ENCODE data around the gene OR51T1. TPM values are rescaled to one million over a fixed set of nuclear protein-coding genes. Genes with fewer than 3 reads are reported as not detected.

OR51T1 gene
- total and polyA plus RNA-seq, 2 donors (not counting 3 experiments of a cell fraction or from before 2014, with no cell fraction given), result not detected

- ChIA-PET CTCF (no interaction called here), POLR2A (no interaction called here)
- H3K4me2 ChIP-seq (ENCODE audit: insufficient read depth, low read length), result no peak overlapping the region
- no peaks in the 10 kb centered on the region for H3K79me2 ChIP-seq (ENCODE audit: control insufficient read depth, insufficient read depth, low read length)
- H3K27me3 ChIP-seq (ENCODE audit: control insufficient read depth in 2 of 2, insufficient read depth in 2 of 2, low read length in 2 of 2), result no peaks in the 10 kb centered on the region
- no peaks in the 10 kb centered on the region for H3K4me1 ChIP-seq (ENCODE audit: control insufficient read depth, extremely low read depth, insufficient read depth, low read length)
- TF ChIP-seq POLR2A (IDR thresholded peaks at IDR 0.05; ENCODE audit: low read depth, low read length) (no peak), GATA2 (IDR thresholded peaks at IDR 0.05; ENCODE audit: insufficient read depth, insufficient read length, low read depth, low read length) (no peak), EZH2 (IDR thresholded peaks at IDR 0.05; ENCODE audit: borderline replicate concordance, low read depth, low read length, severe bottlenecking) (no peak), JUN (IDR thresholded peaks at IDR 0.05; ENCODE audit: borderline replicate concordance, insufficient read depth, insufficient read length, low read depth) (no peak), CTCF (IDR thresholded peaks at IDR 0.05; ENCODE audit: extremely low read depth in 1 of 2, insufficient read depth in 1 of 2, low read depth in 1 of 2, low read length in 2 of 2) (no peak), POLR2AphosphoS5 (IDR thresholded peaks at IDR 0.05; ENCODE audit: insufficient read depth, low read depth, low read length) (no peak), MYC (IDR thresholded peaks at IDR 0.05; ENCODE audit: low read depth, low read length) (no peak)
- TF ChIP-seq, protein P1, sequence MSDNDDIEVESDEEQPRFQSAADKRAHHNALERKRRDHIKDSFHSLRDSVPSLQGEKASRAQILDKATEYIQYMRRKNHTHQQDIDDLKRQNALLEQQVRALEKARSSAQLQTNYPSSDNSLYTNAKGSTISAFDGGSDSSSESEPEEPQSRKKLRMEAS (IDR thresholded peaks at IDR 0.05; ENCODE audit: insufficient read depth, insufficient read length), result no peak
- DNase-seq (ENCODE audit: low read depth, low spot score) (no peak), FAIRE-seq (no peak)
- no peaks in the 10 kb centered on the region for H4K20me1 ChIP-seq (replicated peaks; ENCODE audit: control insufficient read depth, extremely low read depth, insufficient read depth, low read length)
- H3K9me3 ChIP-seq (replicated peaks; ENCODE audit: control insufficient read depth, insufficient read depth, low read length), result no peaks in the 10 kb centered on the region
- H3K4me3 ChIP-seq (replicated peaks in 1 of 3; ENCODE audit: insufficient read depth in 1 of 3, low read depth in 1 of 3, low read length in 3 of 3), result no peak overlapping the region
- H2AFZ ChIP-seq (ENCODE audit: low read depth, low read length), result no peak overlapping the region
- no peak overlapping the region for H3K27ac ChIP-seq (ENCODE audit: insufficient read depth, low read depth, low read length)
- intact Hi-C loops (cut with micrococcal nuclease), result no loop called here
- no peak overlapping the region for H3K9ac ChIP-seq (replicated peaks; ENCODE audit: extremely low read depth, insufficient read depth, low read length)
- H3K9me1 ChIP-seq (replicated peaks; ENCODE audit: control insufficient read depth, extremely low read depth, insufficient read depth, low read length), result no peaks in the 10 kb centered on the region
- no TSS peak for BruUV-seq (replicated peaks)
- no peaks in the 10 kb centered on the region for H3K36me3 ChIP-seq (ENCODE audit: control insufficient read depth in 2 of 2, extremely low read depth in 1 of 2, insufficient read depth in 2 of 2, low read length in 2 of 2)
- dilution Hi-C loops (cut with MboI; ENCODE audit: extremely low pct_ligation_motif_present, low sequenced_read_pairs), result no loop called here
Observed at GRCh38 chr11:4862447-4863236, 19.1 kb upstream of the OR51T1 start.

All from endothelial cell of umbilical vein (primary cell).